Endothelial cell of umbilical vein (primary cell): Measurements from ENCODE around the gene GNL2. TPM values are rescaled to one million over a fixed set of nuclear protein-coding genes. Genes with fewer than 3 reads are reported as not detected.

Source experiments
- BruUV-seq: library from RNA; stranded (reverse); fragments of 400-500 nt; replicated peaks from 2 replicates; lab custom pipeline; 2021; lab: Mats Ljungman, UMichigan
- CTCF ChIA-PET: fragments of 300-600, 350-600 bp; sonication (Branson Sonifier 250); formaldehyde crosslinking; loops from one replicate; lab custom pipeline; 2021; ENCODE audit warnings: antibody characterized with exemption, inconsistent platforms; lab: Charles Lee
- POLR2A ChIA-PET: fragments of 300-600, 350-600 bp; sonication (Branson Sonifier 250); formaldehyde crosslinking; loops from one replicate; lab custom pipeline; 2021; ENCODE audit warnings: antibody characterized with exemption, inconsistent platforms; lab: Charles Lee
- DNase-seq: peaks from one replicate; pipeline ENCODE4 v3.0.0-alpha.2; 2011; ENCODE audit warnings: low read depth, low spot score
- FAIRE-seq: peaks from 2 replicates; lab custom pipeline; 2011; peaks lifted over from hg19 to GRCh38; lab: Jason Lieb, UNC
- H2AFZ ChIP-seq: 2 replicates; pipeline ENCODE4 v1.6.0; 2012; ENCODE audit warnings: low read depth, low read length, control low read depth, inconsistent platforms
- H3K27ac ChIP-seq: 2 replicates; pipeline ENCODE4 v1.5.1; 2011; ENCODE audit warnings: low read depth, mild to moderate bottlenecking, control low read depth, low read length, moderate library complexity; ENCODE audit not compliant: insufficient read depth
- H3K27me3 ChIP-seq, 2 experiments: 2 replicates each; pipeline versions ENCODE4 v1.6.0 to v1.6.1; 2011; ENCODE audit warnings: low read length in 2 of 2, mixed read lengths in 1 of 2; ENCODE audit not compliant: control insufficient read depth in 2 of 2, insufficient read depth in 2 of 2
- H3K36me3 ChIP-seq, 2 experiments: 2 replicates in 1 of 2; 3 replicates in 1 of 2; pipeline ENCODE4 v1.5.1; 2011; ENCODE audit warnings: low read length in 2 of 2, mild to moderate bottlenecking in 1 of 2, moderate library complexity in 1 of 2; ENCODE audit not compliant: control insufficient read depth in 2 of 2, insufficient read depth in 2 of 2; ENCODE audit errors: extremely low read depth in 1 of 2
- H3K4me1 ChIP-seq: 3 replicates; pipeline ENCODE4 v1.5.1; 2011; ENCODE audit warnings: mild to moderate bottlenecking, low read length; ENCODE audit not compliant: control insufficient read depth, insufficient read depth; ENCODE audit errors: extremely low read depth
- H3K4me2 ChIP-seq: 2 replicates; pipeline ENCODE4 v1.6.1; 2011; ENCODE audit warnings: low read length, control low read depth, mixed read lengths; ENCODE audit not compliant: insufficient read depth
- H3K4me3 ChIP-seq, 3 experiments: fragments of 200-600 bp in 1 of 3; sonication (generic), shearing (Covaris generic) in 1 of 3; replicated peaks in 1 of 3; 2 replicates each; pipeline ENCODE4 v1.5.1; 2011 to 2016; ENCODE audit warnings: control low read depth in 3 of 3, low read length in 3 of 3, mild to moderate bottlenecking in 2 of 3, inconsistent platforms in 1 of 3, low read depth in 1 of 3, moderate library complexity in 1 of 3; ENCODE audit not compliant: insufficient read depth in 1 of 3
- H3K79me2 ChIP-seq: 2 replicates; pipeline ENCODE4 v1.6.0; 2012; ENCODE audit warnings: low read length, inconsistent platforms; ENCODE audit not compliant: control insufficient read depth, insufficient read depth
- H3K9ac ChIP-seq: replicated peaks from 2 replicates; pipeline ENCODE3; 2011; ENCODE audit warnings: low read length, control low read depth; ENCODE audit not compliant: insufficient read depth; ENCODE audit errors: extremely low read depth
- H3K9me1 ChIP-seq: replicated peaks from 3 replicates; pipeline ENCODE4 v1.6.0; 2011; ENCODE audit warnings: mild to moderate bottlenecking, low read length; ENCODE audit not compliant: control insufficient read depth, insufficient read depth; ENCODE audit errors: extremely low read depth
- H3K9me3 ChIP-seq: replicated peaks from 2 replicates; pipeline ENCODE4 v1.5.1; 2012; ENCODE audit warnings: low read length, inconsistent platforms; ENCODE audit not compliant: control insufficient read depth, insufficient read depth
- H4K20me1 ChIP-seq: replicated peaks from 2 replicates; pipeline ENCODE3; 2011; ENCODE audit warnings: mild to moderate bottlenecking, low read length; ENCODE audit not compliant: control insufficient read depth, insufficient read depth; ENCODE audit errors: extremely low read depth
- EZH2 ChIP-seq: IDR thresholded peaks from 2 replicates; pipeline ENCODE4 v1.6.1; 2012; ENCODE audit warnings: borderline replicate concordance, low read depth, mild to moderate bottlenecking, moderate library complexity, low read length, inconsistent platforms; ENCODE audit not compliant: severe bottlenecking
- FOS ChIP-seq: IDR thresholded peaks from 2 replicates; pipeline ENCODE4 v1.6.1; 2011; ENCODE audit warnings: mild to moderate bottlenecking, low read length, moderate library complexity, borderline replicate concordance; ENCODE audit not compliant: insufficient read depth
- GATA2 ChIP-seq: IDR thresholded peaks from 2 replicates; pipeline ENCODE4 v1.7.0; 2011; ENCODE audit warnings: low read depth, mild to moderate bottlenecking, moderate library complexity, mixed read lengths, low read length; ENCODE audit not compliant: insufficient read length, insufficient read depth
- JUN ChIP-seq: IDR thresholded peaks from 2 replicates; pipeline ENCODE4 v1.6.1; 2011; ENCODE audit warnings: borderline replicate concordance, low read depth; ENCODE audit not compliant: insufficient read length, insufficient read depth
- MYC ChIP-seq: IDR thresholded peaks from one replicate; pipeline ENCODE4 v1.6.1; 2011; ENCODE audit warnings: mild to moderate bottlenecking, low read depth, low read length
- POLR2A ChIP-seq: IDR thresholded peaks from 2 replicates; pipeline ENCODE4 v1.6.1; 2012; ENCODE audit warnings: low read depth, mild to moderate bottlenecking, control low read depth, low read length
- POLR2AphosphoS5 ChIP-seq: IDR thresholded peaks from 2 replicates; pipeline ENCODE4 v1.6.1; 2012; ENCODE audit warnings: low read depth, mild to moderate bottlenecking, control low read depth, low read length, moderate library complexity; ENCODE audit not compliant: insufficient read depth
- dilution Hi-C: fragments of 300-500 bp; cut with MboI; formaldehyde crosslinking; loops from one replicate; pipeline ENCODE4 v1.15.0; 2019; ENCODE audit warnings: low sequenced_read_pairs; ENCODE audit not compliant: extremely low pct_ligation_motif_present
- intact Hi-C: fragments of 100-400 bp; cut with micrococcal nuclease; formaldehyde crosslinking; loops from one replicate; pipeline ENCODE4 v1.10.0; 2022
- polyA plus RNA-seq, 4 experiments: library from polyadenylated mRNA; depleted of rRNA in 3 of 4; stranded (reverse) in 3 of 4; unstranded in 1 of 4; fragments of >200 nt; gene quantifications; 2 replicates each; pipeline versions ENCODE4 v1.2.1 to v1.2.3, GENCODE V29; 2011 to 2012; ENCODE audit warnings: missing spikeins in 1 of 4
- total RNA-seq: library from RNA; stranded (reverse); gene quantifications from 2 replicates; pipeline ENCODE4 v1.2.3, GENCODE V29; 2021
- TF ChIP-seq, protein P1 (sequence below): IDR thresholded peaks from 2 replicates; pipeline ENCODE4 v1.6.1; 2011; ENCODE audit not compliant: insufficient read depth, insufficient read length
- TF ChIP-seq, protein P2 (sequence below), 2 donors: IDR thresholded peaks; 1 replicate in 1 of 2; 2 replicates in 1 of 2; pipeline ENCODE4 v1.5.1; 2011; ENCODE audit warnings: low read length in 2 of 2, mild to moderate bottlenecking in 2 of 2, moderate library complexity in 2 of 2, control low read depth in 1 of 2, inconsistent platforms in 1 of 2, low read depth in 1 of 2; ENCODE audit not compliant: insufficient read depth in 1 of 2; ENCODE audit errors: extremely low read depth in 1 of 2

The GNL2 gene
- total and polyA plus RNA-seq, 2 donors (not counting 3 experiments of a cell fraction or from before 2014, with no cell fraction given): 18.0 to 55.5 TPM

GRCh38 chr1:37545019-37545418 lies 50.7 kb downstream of the GNL2 start:
- intact Hi-C loops: no loop called here
- Histone ChIP-seq H3K9ac (no peak overlapping the region), H3K79me2 (peaks cover 7% of the 10 kb centered on the region), H3K9me1 (no peaks in the 10 kb centered on the region), H4K20me1 (no peaks in the 10 kb centered on the region), H3K9me3 (no peaks in the 10 kb centered on the region), H3K27me3 (no peaks in the 10 kb centered on the region), H3K27ac (no peak overlapping the region), H3K36me3 (peaks cover 8 to 16% of the 10 kb centered on the region in 2 experiments), H3K4me1 (no peaks in the 10 kb centered on the region), H3K4me3 (no peak overlapping the region), H2AFZ (no peak overlapping the region), H3K4me2 (no peak overlapping the region)
- FAIRE-seq (no peak), DNase-seq (no peak)
- dilution Hi-C loops: no loop called here
- TF ChIP-seq JUN (no peak), POLR2A (no peak), EZH2 (no peak), MYC (no peak), GATA2 (no peak), FOS (no peak), POLR2AphosphoS5 (no peak)
- TF ChIP-seq, protein P1, sequence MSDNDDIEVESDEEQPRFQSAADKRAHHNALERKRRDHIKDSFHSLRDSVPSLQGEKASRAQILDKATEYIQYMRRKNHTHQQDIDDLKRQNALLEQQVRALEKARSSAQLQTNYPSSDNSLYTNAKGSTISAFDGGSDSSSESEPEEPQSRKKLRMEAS: no peak
- TF ChIP-seq, protein P2, sequence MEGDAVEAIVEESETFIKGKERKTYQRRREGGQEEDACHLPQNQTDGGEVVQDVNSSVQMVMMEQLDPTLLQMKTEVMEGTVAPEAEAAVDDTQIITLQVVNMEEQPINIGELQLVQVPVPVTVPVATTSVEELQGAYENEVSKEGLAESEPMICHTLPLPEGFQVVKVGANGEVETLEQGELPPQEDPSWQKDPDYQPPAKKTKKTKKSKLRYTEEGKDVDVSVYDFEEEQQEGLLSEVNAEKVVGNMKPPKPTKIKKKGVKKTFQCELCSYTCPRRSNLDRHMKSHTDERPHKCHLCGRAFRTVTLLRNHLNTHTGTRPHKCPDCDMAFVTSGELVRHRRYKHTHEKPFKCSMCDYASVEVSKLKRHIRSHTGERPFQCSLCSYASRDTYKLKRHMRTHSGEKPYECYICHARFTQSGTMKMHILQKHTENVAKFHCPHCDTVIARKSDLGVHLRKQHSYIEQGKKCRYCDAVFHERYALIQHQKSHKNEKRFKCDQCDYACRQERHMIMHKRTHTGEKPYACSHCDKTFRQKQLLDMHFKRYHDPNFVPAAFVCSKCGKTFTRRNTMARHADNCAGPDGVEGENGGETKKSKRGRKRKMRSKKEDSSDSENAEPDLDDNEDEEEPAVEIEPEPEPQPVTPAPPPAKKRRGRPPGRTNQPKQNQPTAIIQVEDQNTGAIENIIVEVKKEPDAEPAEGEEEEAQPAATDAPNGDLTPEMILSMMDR (IDR thresholded peaks at IDR 0.05; ENCODE audit: extremely low read depth in 1 of 2, insufficient read depth in 1 of 2, low read depth in 1 of 2, low read length in 2 of 2): no peak
- ChIA-PET POLR2A (no interaction called here), CTCF (interaction anchor here (1.2 kb wide), 1 partner anchor 31 kb away, joined by 3 read pairs; no protein-coding TSS in a partner anchor)
- no TSS peak for BruUV-seq
